K562 (cell line): ENCODE results near the gene SNX9. TPM values are rescaled to one million over a fixed set of nuclear protein-coding genes. Genes with fewer than 3 reads are reported as not detected.

Experiments
- EP300 ChIP-seq: IDR thresholded peaks from 2 replicates; pipeline ENCODE4 v1.6.1; 2012; ENCODE audit warnings: low read length, improper control_type of control experiment
- HMGXB4 ChIP-seq: sonication (generic); formaldehyde crosslinking; IDR thresholded peaks from 2 replicates; pipeline ENCODE4 v1.8.1; 2023; ENCODE audit warnings: mild to moderate bottlenecking, missing genetic modification reagents
- HNRNPUL1 ChIP-seq: fragments of 200-400 bp; formaldehyde crosslinking; IDR thresholded peaks from 2 replicates; pipeline ENCODE4 v1.6.1; 2017; ENCODE audit warnings: low read length
- HOMEZ ChIP-seq: fragments of 250-450 bp; sonication (Bioruptor Pico); IDR thresholded peaks from 2 replicates; pipeline ENCODE4 v1.4.0; 2020; ENCODE audit warnings: mild to moderate bottlenecking, moderate library complexity
- HOXB6 ChIP-seq: fragments of 250-450 bp; sonication (Bioruptor Pico); IDR thresholded peaks from 2 replicates; pipeline ENCODE4 v1.5.1; 2022; ENCODE audit warnings: mild to moderate bottlenecking, borderline replicate concordance
- KDM5B ChIP-seq: fragments of 200-600 bp; sonication (generic); IDR thresholded peaks from 2 replicates; pipeline ENCODE4 v1.6.1; 2012; ENCODE audit warnings: low read depth, mild to moderate bottlenecking, moderate library complexity, low read length, control low read depth, inconsistent platforms; ENCODE audit not compliant: insufficient replicate concordance
- MCM3 ChIP-seq: fragments of 450-650 bp; IDR thresholded peaks from 2 replicates; pipeline ENCODE4 v1.6.1; 2016
- MXI1 ChIP-seq: IDR thresholded peaks from 2 replicates; pipeline ENCODE4 v1.6.1; 2011; ENCODE audit warnings: low read depth, mild to moderate bottlenecking, improper control_type of control experiment, low read length
- NCOA1 ChIP-seq: fragments of 450-650 bp; IDR thresholded peaks from 2 replicates; pipeline ENCODE4 v1.6.1; 2016; ENCODE audit warnings: low read depth
- NFIC ChIP-seq: fragments of 450-650 bp; IDR thresholded peaks from 2 replicates; pipeline ENCODE4 v1.6.1; 2017; ENCODE audit warnings: mild to moderate bottlenecking, inconsistent platforms
- RAD51 ChIP-seq: fragments of 450-650 bp; IDR thresholded peaks from 2 replicates; pipeline ENCODE4 v1.7.1; 2016; ENCODE audit warnings: low read depth, mild to moderate bottlenecking, borderline replicate concordance
- SETDB1 ChIP-seq: IDR thresholded peaks from one replicate; pipeline ENCODE4 v1.6.1; 2012; ENCODE audit warnings: low read length, control low read depth, inconsistent platforms
- SRSF1 ChIP-seq: fragments of 200-400 bp; formaldehyde crosslinking; IDR thresholded peaks from 2 replicates; pipeline ENCODE4 v1.6.1; 2017; ENCODE audit warnings: mild to moderate bottlenecking, low read depth, low read length, moderate library complexity
- THRAP3 ChIP-seq: fragments of 450-650 bp; IDR thresholded peaks from 2 replicates; pipeline ENCODE4 v1.6.1; 2016; ENCODE audit warnings: mild to moderate bottlenecking, inconsistent platforms, borderline replicate concordance
- TRIM24 ChIP-seq, 2 experiments: fragments of 450-650 bp; IDR thresholded peaks; 2 replicates each; pipeline ENCODE4 v1.6.1; 2016
- VEZF1 ChIP-seq: fragments of 200-800 bp; sonication (Bioruptor generic); IDR thresholded peaks from 2 replicates; pipeline ENCODE4 v1.6.1; 2017; ENCODE audit warnings: missing genetic modification characterization, missing compliant biosample characterization
- ZBTB9 ChIP-seq: fragments of 450-650 bp; formaldehyde crosslinking; IDR thresholded peaks from 2 replicates; pipeline ENCODE4 v1.4.0; 2020; ENCODE audit warnings: mild to moderate bottlenecking, moderate library complexity
- ZNF830 ChIP-seq: fragments of 250-450 bp; sonication (Bioruptor Pico); IDR thresholded peaks from 2 replicates; pipeline ENCODE4 v1.5.0; 2021; ENCODE audit warnings: mild to moderate bottlenecking
- polyA plus RNA-seq, 8 experiments: library from polyadenylated mRNA; depleted of rRNA in 4 of 8; stranded (reverse) in 5 of 8; unstranded in 3 of 8; fragments of >200 nt; fragmentation: Nextera tagmentation in 2 of 8; fragmentation: Illumina TruSeq in 1 of 8; extraction: Ambion mirVana in 2 of 8; extraction: Trizol in 1 of 8; gene quantifications; 2 replicates each; pipeline versions ENCODE4 v1.2.1 to v1.2.3, GENCODE V29; 2011 to 2014; ENCODE audit warnings: inconsistent platforms in 1 of 8, missing spikeins in 1 of 8
- total RNA-seq, 7 experiments: library from RNA; depleted of rRNA in 6 of 7; stranded (reverse); fragments of >200 nt in 6 of 7; fragmentation: Illumina TruSeq in 2 of 7; extraction: Trizol in 2 of 7; gene quantifications; 2 replicates each; pipeline versions ENCODE4 v1.2.1 to v1.2.3, GENCODE V29; 2011 to 2021; ENCODE audit warnings: low replicate concordance in 1 of 7

SNX9 gene
- total and polyA plus RNA-seq, 9 of the 15 experiments (the other 6 are each of a cell fraction or from before 2014, with no cell fraction given) = 6.0 to 81.7 (median 57.1) TPM

DNA sequence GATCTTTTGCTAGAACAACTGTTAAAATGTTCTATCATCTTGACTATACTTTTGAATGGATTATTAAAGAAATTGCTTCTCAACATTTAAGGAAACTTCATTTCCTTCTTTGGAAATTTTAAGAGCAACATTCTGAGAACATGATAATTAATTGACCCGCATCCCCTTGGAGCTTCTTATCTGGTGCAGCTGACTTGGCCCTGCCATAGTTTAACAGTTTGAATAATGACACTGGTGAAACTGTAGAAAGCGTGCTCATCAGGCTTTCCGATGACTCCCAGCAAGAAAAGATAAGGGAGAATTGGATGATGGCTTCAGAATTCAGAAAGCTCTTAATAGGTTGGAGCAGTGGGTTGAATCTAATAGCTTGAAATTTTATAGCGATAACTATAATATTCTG is 38.1 kb downstream of the SNX9 start (continued):
- TF ChIP-seq ZBTB9 (no peak), NCOA1 (no peak), MCM3 (no peak), HNRNPUL1 (no peak), HOXB6 (CRISPR knock-in tag) (no peak), MXI1 (0 out of 2 replicates have a peak, but pooled peaks have one; percentile 35), HOMEZ (no peak), NFIC (peak; percentile 68), VEZF1 (CRISPR knock-in tag) (no peak; the same call in 1 of the 2 replicates), THRAP3 (no peak), TRIM24 (IDR thresholded peaks at IDR 0.05) (peak; percentile 46 to 55; a peak in 1 of 4 replicates), SETDB1 (no peak), EP300 (peak; percentile 96), RAD51 (no peak), KDM5B (no peak), HMGXB4 (CRISPR knock-in tag) (no peak), ZNF830 (CRISPR knock-in tag) (no peak), SRSF1 (no peak)
